ENCODE data around the gene PDK3.

The PDK3 gene

GRCh38 chrX:24553011-24553410 lies 87.9 kb downstream of the PDK3 start:
- no peak for DNase-seq (ENCODE audit: low read depth, low spot score)

GRCh38 chrX:24561121-24561520 lies 96.0 kb downstream of the PDK3 start:
- no peak for DNase-seq (ENCODE audit: low read depth, low spot score)

- DNase-seq (ENCODE audit: low read depth, low spot score), result no peak
Measured at GRCh38 chrX:24563291-24564010, 98.4 kb downstream of the PDK3 start.

GRCh38 chrX:24566240-24566639 lies 101.2 kb downstream of the PDK3 start:
- DNase-seq (ENCODE audit: low read depth, low spot score), result no peak

- DNase-seq (ENCODE audit: low read depth, low spot score), result no peak
Measured at GRCh38 chrX:24567169-24567568, 102.1 kb downstream of the PDK3 start.

GRCh38 chrX:24574743-24575142 lies 109.7 kb downstream of the PDK3 start:
- DNase-seq (ENCODE audit: low read depth, low spot score), result no peak

GRCh38 chrX:24575496-24575895 lies 110.4 kb downstream of the PDK3 start:
- DNase-seq (ENCODE audit: low read depth, low spot score), result no peak

- no peak for DNase-seq (ENCODE audit: low read depth, low spot score)
Measured at GRCh38 chrX:24577091-24577490, 112.0 kb downstream of the PDK3 start.
